ENCODE results near the gene C3orf52.
"Not testable (repeated sequence)": the region's sequence is repeated elsewhere in the genome, so short reads cannot be mapped to it uniquely, and the experiment has no call there.

The C3orf52 gene

GRCh38 chr3:112086076-112086854 is at the start of gene C3orf52:
Gene C3orf52 (plus strand): TSS chr3:112086389. CDS start chr3:112086408, 19 bp downstream.
- H3K36me3 ChIP-seq (ENCODE audit: control insufficient read depth, low read depth, low read length), result no peaks in the 10 kb centered on the region
- H3K27ac ChIP-seq (ENCODE audit: low read length), result no peak within 1 kb of the TSS
- peaks cover 10% of the 10 kb centered on the region for H3K4me1 ChIP-seq (ENCODE audit: control insufficient read depth, low read depth, low read length)
- H3K4me3 ChIP-seq (ENCODE audit: low read length), result peak within 1 kb of the TSS; percentile 84
- H3K9ac ChIP-seq (ENCODE audit: low read length), result peak within 1 kb of the TSS; percentile 77
- H3K27me3 ChIP-seq (ENCODE audit: control insufficient read depth, insufficient read depth, low read length), result peaks cover 22% of the 10 kb centered on the region
- H3K9me3 ChIP-seq (ENCODE audit: control insufficient read depth, low read depth, low read length), result no peaks in the 10 kb centered on the region

- H3K36me3 ChIP-seq (ENCODE audit: control insufficient read depth, low read depth, low read length); H3K9ac ChIP-seq (ENCODE audit: low read length); H3K27me3 ChIP-seq (ENCODE audit: control insufficient read depth, insufficient read depth, low read length); H3K27ac ChIP-seq (ENCODE audit: low read length); H3K4me1 ChIP-seq (ENCODE audit: control insufficient read depth, low read depth, low read length); H3K9me3 ChIP-seq (ENCODE audit: control insufficient read depth, low read depth, low read length); H3K4me3 ChIP-seq (ENCODE audit: low read length): not testable (repeated sequence)
These were observed 49.0 kb upstream of the C3orf52 start for GRCh38 chr3:112037194-112037593.

- H3K9ac ChIP-seq (ENCODE audit: low read length), result no peak overlapping the region
- peaks cover 6% of the 10 kb centered on the region for H3K4me1 ChIP-seq (ENCODE audit: control insufficient read depth, low read depth, low read length)
- H3K27ac ChIP-seq (ENCODE audit: low read length), result no peak overlapping the region
- no peaks in the 10 kb centered on the region for H3K27me3 ChIP-seq (ENCODE audit: control insufficient read depth, insufficient read depth, low read length)
- no peaks in the 10 kb centered on the region for H3K36me3 ChIP-seq (ENCODE audit: control insufficient read depth, low read depth, low read length)
- peaks cover 5% of the 10 kb centered on the region for H3K9me3 ChIP-seq (ENCODE audit: control insufficient read depth, low read depth, low read length)
- no peak overlapping the region for H3K4me3 ChIP-seq (ENCODE audit: low read length)
These were observed 47.3 kb upstream of the C3orf52 start for GRCh38 chr3:112038863-112039262.

- Histone ChIP-seq H3K27ac (ENCODE audit: low read length) (no peak overlapping the region), H3K9ac (ENCODE audit: low read length) (no peak overlapping the region), H3K27me3 (ENCODE audit: control insufficient read depth, insufficient read depth, low read length) (no peaks in the 10 kb centered on the region), H3K9me3 (ENCODE audit: control insufficient read depth, low read depth, low read length) (peaks cover 5% of the 10 kb centered on the region), H3K4me3 (ENCODE audit: low read length) (no peak overlapping the region), H3K36me3 (ENCODE audit: control insufficient read depth, low read depth, low read length) (no peaks in the 10 kb centered on the region), H3K4me1 (ENCODE audit: control insufficient read depth, low read depth, low read length) (peaks cover 6% of the 10 kb centered on the region)
These were observed 44.9 kb upstream of the C3orf52 start for GRCh38 chr3:112041321-112041720.

GRCh38 chr3:112042842-112043280 is 43.3 kb upstream of the C3orf52 start:
- Histone ChIP-seq H3K27ac (ENCODE audit: low read length) (no peak overlapping the region), H3K36me3 (ENCODE audit: control insufficient read depth, low read depth, low read length) (no peaks in the 10 kb centered on the region), H3K9me3 (ENCODE audit: control insufficient read depth, low read depth, low read length) (no peaks in the 10 kb centered on the region), H3K9ac (ENCODE audit: low read length) (no peak overlapping the region), H3K4me1 (ENCODE audit: control insufficient read depth, low read depth, low read length) (peaks cover 6% of the 10 kb centered on the region), H3K27me3 (ENCODE audit: control insufficient read depth, insufficient read depth, low read length) (no peaks in the 10 kb centered on the region), H3K4me3 (ENCODE audit: low read length) (no peak overlapping the region)

- Histone ChIP-seq H3K4me1 (ENCODE audit: control insufficient read depth, low read depth, low read length) (peaks cover 9% of the 10 kb centered on the region), H3K4me3 (ENCODE audit: low read length) (no peak overlapping the region), H3K9me3 (ENCODE audit: control insufficient read depth, low read depth, low read length) (no peaks in the 10 kb centered on the region), H3K27me3 (ENCODE audit: control insufficient read depth, insufficient read depth, low read length) (no peaks in the 10 kb centered on the region), H3K27ac (ENCODE audit: low read length) (no peak overlapping the region), H3K36me3 (ENCODE audit: control insufficient read depth, low read depth, low read length) (no peaks in the 10 kb centered on the region), H3K9ac (ENCODE audit: low read length) (no peak overlapping the region)
These were observed 42.5 kb upstream of the C3orf52 start for GRCh38 chr3:112043621-112044201.

GRCh38 chr3:112046599-112046998 is 39.6 kb upstream of the C3orf52 start:
- Histone ChIP-seq H3K9ac (ENCODE audit: low read length) (no peak overlapping the region), H3K27ac (ENCODE audit: low read length) (no peak overlapping the region), H3K4me1 (ENCODE audit: control insufficient read depth, low read depth, low read length) (peaks cover 8% of the 10 kb centered on the region), H3K27me3 (ENCODE audit: control insufficient read depth, insufficient read depth, low read length) (no peaks in the 10 kb centered on the region), H3K4me3 (ENCODE audit: low read length) (no peak overlapping the region), H3K36me3 (ENCODE audit: control insufficient read depth, low read depth, low read length) (no peaks in the 10 kb centered on the region), H3K9me3 (ENCODE audit: control insufficient read depth, low read depth, low read length) (no peaks in the 10 kb centered on the region)

- no peak overlapping the region for H3K27ac ChIP-seq (ENCODE audit: low read length)
- no peak overlapping the region for H3K9ac ChIP-seq (ENCODE audit: low read length)
- H3K36me3 ChIP-seq (ENCODE audit: control insufficient read depth, low read depth, low read length), result no peaks in the 10 kb centered on the region
- H3K27me3 ChIP-seq (ENCODE audit: control insufficient read depth, insufficient read depth, low read length), result no peaks in the 10 kb centered on the region
- no peaks in the 10 kb centered on the region for H3K9me3 ChIP-seq (ENCODE audit: control insufficient read depth, low read depth, low read length)
- H3K4me3 ChIP-seq (ENCODE audit: low read length), result no peak overlapping the region
- H3K4me1 ChIP-seq (ENCODE audit: control insufficient read depth, low read depth, low read length), result peaks cover 8% of the 10 kb centered on the region
These were observed 38.9 kb upstream of the C3orf52 start for GRCh38 chr3:112047264-112047663.

- no peak overlapping the region for H3K4me3 ChIP-seq (ENCODE audit: low read length)
- no peaks in the 10 kb centered on the region for H3K27me3 ChIP-seq (ENCODE audit: control insufficient read depth, insufficient read depth, low read length)
- H3K27ac ChIP-seq (ENCODE audit: low read length), result no peak overlapping the region
- peaks cover 20% of the 10 kb centered on the region for H3K4me1 ChIP-seq (ENCODE audit: control insufficient read depth, low read depth, low read length)
- no peaks in the 10 kb centered on the region for H3K9me3 ChIP-seq (ENCODE audit: control insufficient read depth, low read depth, low read length)
- no peaks in the 10 kb centered on the region for H3K36me3 ChIP-seq (ENCODE audit: control insufficient read depth, low read depth, low read length)
- H3K9ac ChIP-seq (ENCODE audit: low read length), result no peak overlapping the region
These were observed 37.3 kb upstream of the C3orf52 start for GRCh38 chr3:112048911-112049310.

- Histone ChIP-seq H3K9ac (ENCODE audit: low read length) (no peak overlapping the region), H3K4me1 (ENCODE audit: control insufficient read depth, low read depth, low read length) (peaks cover 20% of the 10 kb centered on the region), H3K27ac (ENCODE audit: low read length) (no peak overlapping the region), H3K4me3 (ENCODE audit: low read length) (no peak overlapping the region), H3K36me3 (ENCODE audit: control insufficient read depth, low read depth, low read length) (no peaks in the 10 kb centered on the region), H3K9me3 (ENCODE audit: control insufficient read depth, low read depth, low read length) (no peaks in the 10 kb centered on the region), H3K27me3 (ENCODE audit: control insufficient read depth, insufficient read depth, low read length) (no peaks in the 10 kb centered on the region)
These were observed 33.0 kb upstream of the C3orf52 start for GRCh38 chr3:112053229-112053628.

- no peaks in the 10 kb centered on the region for H3K36me3 ChIP-seq (ENCODE audit: control insufficient read depth, low read depth, low read length)
- H3K9ac ChIP-seq (ENCODE audit: low read length), result no peak overlapping the region
- H3K27me3 ChIP-seq (ENCODE audit: control insufficient read depth, insufficient read depth, low read length), result no peaks in the 10 kb centered on the region
- no peak overlapping the region for H3K4me3 ChIP-seq (ENCODE audit: low read length)
- H3K9me3 ChIP-seq (ENCODE audit: control insufficient read depth, low read depth, low read length), result no peaks in the 10 kb centered on the region
- H3K4me1 ChIP-seq (ENCODE audit: control insufficient read depth, low read depth, low read length), result peaks cover 13% of the 10 kb centered on the region
- H3K27ac ChIP-seq (ENCODE audit: low read length), result no peak overlapping the region
These were observed 29.7 kb upstream of the C3orf52 start for GRCh38 chr3:112056451-112056929.

GRCh38 chr3:112059497-112059896 is 26.7 kb upstream of the C3orf52 start:
- Histone ChIP-seq H3K36me3 (ENCODE audit: control insufficient read depth, low read depth, low read length) (no peaks in the 10 kb centered on the region), H3K9me3 (ENCODE audit: control insufficient read depth, low read depth, low read length) (no peaks in the 10 kb centered on the region), H3K4me3 (ENCODE audit: low read length) (no peak overlapping the region), H3K27ac (ENCODE audit: low read length) (no peak overlapping the region), H3K9ac (ENCODE audit: low read length) (no peak overlapping the region), H3K27me3 (ENCODE audit: control insufficient read depth, insufficient read depth, low read length) (no peaks in the 10 kb centered on the region), H3K4me1 (ENCODE audit: control insufficient read depth, low read depth, low read length) (no peaks in the 10 kb centered on the region)

All from iPS-18a (cell line).